Rectal smooth muscle tissue (tissue), 1 donor: Measurements from ENCODE around the gene ZNF787.

Experiments
- H3K27ac ChIP-seq: one replicate; pipeline ENCODE4 v1.7.0; 2013; ENCODE audit warnings: low read depth, low read length, inconsistent platforms
- H3K27me3 ChIP-seq: one replicate; pipeline ENCODE4 v1.7.0; 2013; ENCODE audit warnings: low read length; ENCODE audit not compliant: control insufficient read depth, insufficient read depth
- H3K36me3 ChIP-seq: one replicate; pipeline ENCODE4 v1.7.0; 2013; ENCODE audit warnings: low read length; ENCODE audit not compliant: control insufficient read depth, insufficient read depth
- H3K4me1 ChIP-seq: one replicate; pipeline ENCODE4 v1.7.0; 2013; ENCODE audit warnings: low read length; ENCODE audit not compliant: control insufficient read depth, insufficient read depth
- H3K4me3 ChIP-seq: one replicate; pipeline ENCODE4 v1.7.0; 2013; ENCODE audit warnings: low read length
- H3K9ac ChIP-seq: one replicate; pipeline ENCODE4 v1.7.0; 2013; ENCODE audit warnings: low read length

The ZNF787 gene

DNA sequence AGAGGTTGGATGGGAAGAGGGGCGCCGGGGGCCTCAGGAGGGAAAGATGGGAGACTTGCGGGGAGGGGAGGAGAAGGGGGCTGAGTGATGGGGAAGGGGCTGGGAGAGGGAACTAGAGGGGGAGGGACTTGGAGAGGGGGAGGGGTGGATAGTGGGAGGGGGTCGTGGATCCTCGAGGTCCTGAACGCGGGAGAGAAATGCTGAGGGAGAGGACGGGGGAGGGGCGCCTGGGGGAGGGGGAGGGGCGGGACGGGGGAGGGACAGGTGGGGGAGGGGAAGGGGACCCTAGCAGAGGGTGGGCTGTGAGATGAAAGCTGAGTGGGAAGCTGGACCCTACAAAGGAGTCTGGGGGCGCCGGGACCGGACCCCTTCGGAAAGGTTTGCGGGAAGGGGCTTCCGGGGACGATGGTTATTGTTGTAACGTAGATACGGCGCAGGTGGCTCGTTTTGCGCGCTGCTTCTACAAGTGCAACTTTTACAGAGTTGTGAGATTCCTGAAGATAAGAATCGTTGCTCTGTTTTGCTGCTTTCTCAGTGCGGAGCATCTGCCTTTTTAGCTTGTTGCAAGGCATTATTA lies 20.4 kb upstream of the ZNF787 start:
- H3K9ac ChIP-seq = peak overlapping the region; percentile 38
- H3K4me1 ChIP-seq = peaks cover 9% of the 10 kb centered on the region
- H3K36me3 ChIP-seq = no peaks in the 10 kb centered on the region
- peak overlapping the region; percentile 94 for H3K27ac ChIP-seq
- no peaks in the 10 kb centered on the region for H3K27me3 ChIP-seq
- peak overlapping the region; percentile 86 for H3K4me3 ChIP-seq

- Histone ChIP-seq H3K27ac (peak within 1 kb of the TSS; percentile 98), H3K9ac (peak within 1 kb of the TSS; percentile 56)
Observed at GRCh38 chr19:56140583-56141416, 19.7 kb upstream of the ZNF787 start, which contains the start of gene ZNF444. ZNF444 (plus strand) TSS chr19:56141287; CDS start chr19:56146912, 5,625 bp downstream.

GRCh38 chr19:56139847-56140582 lies 18.9 kb upstream of the ZNF787 start:
- peak overlapping the region; percentile 56 for H3K9ac ChIP-seq
- H3K27me3 ChIP-seq = no peaks in the 10 kb centered on the region
- H3K4me1 ChIP-seq = peaks cover 9% of the 10 kb centered on the region
- peak overlapping the region; percentile 86 for H3K4me3 ChIP-seq
- H3K27ac ChIP-seq = peak overlapping the region; percentile 98
- H3K36me3 ChIP-seq = no peaks in the 10 kb centered on the region

More at GRCh38 chr19:56140583-56141416, 19.7 kb upstream of the ZNF787 start, which contains the start of gene ZNF444:
- Histone ChIP-seq H3K36me3 (no peaks in the 10 kb centered on the region), H3K4me1 (peaks cover 9% of the 10 kb centered on the region), H3K4me3 (peak within 1 kb of the TSS; percentile 86), H3K27me3 (no peaks in the 10 kb centered on the region)

- peaks cover 9% of the 10 kb centered on the region for H3K4me1 ChIP-seq
- H3K4me3 ChIP-seq = no peak overlapping the region
- no peaks in the 10 kb centered on the region for H3K36me3 ChIP-seq
- H3K27ac ChIP-seq = no peak overlapping the region
- H3K27me3 ChIP-seq = no peaks in the 10 kb centered on the region
- no peak overlapping the region for H3K9ac ChIP-seq
Observed at GRCh38 chr19:56138069-56138468, 17.0 kb upstream of the ZNF787 start.

- no peak overlapping the region for H3K27ac ChIP-seq
- no peaks in the 10 kb centered on the region for H3K36me3 ChIP-seq
- no peak overlapping the region for H3K9ac ChIP-seq
Observed at GRCh38 chr19:56137405-56137804, 16.3 kb upstream of the ZNF787 start.

GRCh38 chr19:56136362-56136761 lies 15.3 kb upstream of the ZNF787 start:
- Histone ChIP-seq H3K4me1 (peaks cover 6% of the 10 kb centered on the region), H3K4me3 (no peak overlapping the region), H3K27me3 (no peaks in the 10 kb centered on the region), H3K36me3 (no peaks in the 10 kb centered on the region), H3K27ac (no peak overlapping the region), H3K9ac (no peak overlapping the region)

More at GRCh38 chr19:56137405-56137804, 16.3 kb upstream of the ZNF787 start:
- Histone ChIP-seq H3K4me1 (peaks cover 9% of the 10 kb centered on the region), H3K4me3 (no peak overlapping the region), H3K27me3 (no peaks in the 10 kb centered on the region)

DNA sequence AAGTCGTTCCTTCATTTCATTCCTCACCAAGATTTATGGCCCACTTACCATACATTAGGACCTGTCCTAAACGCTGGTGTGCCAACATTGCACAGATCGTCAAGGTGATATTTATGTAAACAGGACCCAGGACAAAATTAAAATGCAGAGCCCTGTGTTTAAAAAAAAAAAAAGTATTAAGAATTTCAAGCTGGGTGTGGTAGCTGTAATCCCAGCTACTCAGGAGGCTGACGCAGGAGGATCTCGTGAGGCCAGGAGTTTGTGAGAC lies 13.5 kb upstream of the ZNF787 start:
- no peaks in the 10 kb centered on the region for H3K4me1 ChIP-seq
- no peaks in the 10 kb centered on the region for H3K36me3 ChIP-seq
- H3K9ac ChIP-seq = no peak overlapping the region
- H3K4me3 ChIP-seq = no peak overlapping the region
- no peak overlapping the region for H3K27ac ChIP-seq
- no peaks in the 10 kb centered on the region for H3K27me3 ChIP-seq

GRCh38 chr19:56133858-56134653 lies 13.0 kb upstream of the ZNF787 start:
- Histone ChIP-seq H3K4me1 (no peaks in the 10 kb centered on the region), H3K36me3 (no peaks in the 10 kb centered on the region), H3K27ac (no peak overlapping the region)

GRCh38 chr19:56132316-56132822 lies 11.3 kb upstream of the ZNF787 start:
- Histone ChIP-seq H3K27ac (peak overlapping the region; percentile 68), H3K4me1 (no peaks in the 10 kb centered on the region), H3K36me3 (no peaks in the 10 kb centered on the region), H3K27me3 (no peaks in the 10 kb centered on the region), H3K4me3 (no peak overlapping the region), H3K9ac (no peak overlapping the region)

More at GRCh38 chr19:56133858-56134653, 13.0 kb upstream of the ZNF787 start:
- no peak overlapping the region for H3K4me3 ChIP-seq
- no peak overlapping the region for H3K9ac ChIP-seq
- H3K27me3 ChIP-seq = no peaks in the 10 kb centered on the region

DNA sequence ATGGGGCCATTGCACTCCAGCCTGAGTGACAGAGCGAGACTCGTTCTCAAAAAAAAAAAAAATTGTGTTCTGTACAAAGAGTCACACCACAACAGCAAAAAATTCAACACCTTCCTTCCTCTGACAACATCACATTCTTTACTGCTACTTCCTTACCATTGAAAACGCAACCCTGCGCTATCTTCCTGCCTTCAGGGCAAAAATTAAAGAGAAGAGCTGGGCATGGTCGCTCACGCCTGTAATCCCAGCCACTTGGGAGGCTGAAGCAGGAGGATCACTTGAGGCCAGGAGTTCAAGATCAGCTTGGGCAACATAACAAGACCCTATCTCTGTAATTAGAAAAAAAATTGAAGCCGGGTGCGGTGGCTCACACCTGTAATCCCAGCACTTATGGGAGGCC lies 10.6 kb upstream of the ZNF787 start:
- Histone ChIP-seq H3K27ac (no peak overlapping the region), H3K36me3 (no peaks in the 10 kb centered on the region), H3K9ac (no peak overlapping the region), H3K4me1 (no peaks in the 10 kb centered on the region), H3K4me3 (no peak overlapping the region), H3K27me3 (no peaks in the 10 kb centered on the region)

GRCh38 chr19:56130006-56130405 lies 8.9 kb upstream of the ZNF787 start:
- no peaks in the 10 kb centered on the region for H3K27me3 ChIP-seq
- no peaks in the 10 kb centered on the region for H3K36me3 ChIP-seq
- H3K4me1 ChIP-seq = no peaks in the 10 kb centered on the region
- H3K4me3 ChIP-seq = no peak overlapping the region
- H3K9ac ChIP-seq = no peak overlapping the region
- H3K27ac ChIP-seq = no peak overlapping the region
